Psoas muscle (tissue), 8 donors: ENCODE results near the gene NPEPPS. TPM values are rescaled to one million over a fixed set of nuclear protein-coding genes. Genes with fewer than 3 reads are reported as not detected.

ENCODE experiments used
- ATAC-seq, 4 donors: fragments of 200-7000 bp; cut with Tn5 transposase; one replicate each; pipeline ENCODE4 v1.9.1; 2020; ENCODE audit warnings: moderate library complexity in 3 of 4, mild to moderate bottlenecking in 2 of 4
- DNase-seq, 2 donors: peaks; one replicate each; pipeline ENCODE4 v3.0.0-alpha.2; 2020
- H3K27ac ChIP-seq: fragments of 200-600 bp; one replicate; pipeline ENCODE4 v1.8.0; 2022
- H3K27me3 ChIP-seq, 3 donors: fragments of 200-600 bp in 1 of 3; one replicate each; pipeline versions ENCODE4 v1.6.1 to v1.8.0; 2013 to 2022; ENCODE audit warnings: low read length in 2 of 3, mild to moderate bottlenecking in 2 of 3, moderate library complexity in 1 of 3; ENCODE audit not compliant: insufficient read depth in 3 of 3
- H3K36me3 ChIP-seq, 2 donors: fragments of 200-600 bp in 1 of 2; one replicate each; pipeline versions ENCODE4 v1.6.1 to v1.8.0; 2013 to 2022; ENCODE audit warnings: low read depth in 1 of 2, mild to moderate bottlenecking in 1 of 2, moderate library complexity in 1 of 2; ENCODE audit not compliant: insufficient read depth in 1 of 2
- H3K4me1 ChIP-seq: fragments of 200-600 bp; one replicate; pipeline ENCODE4 v1.8.0; 2022
- H3K4me3 ChIP-seq: fragments of 200-600 bp; one replicate; pipeline ENCODE4 v1.8.0; 2022; ENCODE audit warnings: mild to moderate bottlenecking
- H3K9me3 ChIP-seq: fragments of 200-600 bp; one replicate; pipeline ENCODE4 v1.8.0; 2022
- CTCF ChIP-seq: fragments of 200-600 bp; IDR thresholded peaks from one replicate; pipeline ENCODE4 v1.8.0; 2022; ENCODE audit warnings: antibody characterized with exemption
- WGBS, 3 donors: extraction: QIAGEN DNeasy Blood & Tissue Kit; methylation state at CpG; one replicate each; pipeline versions ENCODE4 v1.1.6 to v1.1.7; 2013; 5-methylcytosine and 5-hydroxymethylcytosine counted together
- intact Hi-C, 2 donors: fragments of 100-400 bp; cut with DNase I; formaldehyde crosslinking; loops; one replicate each; pipeline versions ENCODE4 v1.11.0 to v1.14.2; 2022
- polyA plus RNA-seq, 3 donors: library from polyadenylated mRNA; stranded (reverse); fragments of 200-250 nt; gene quantifications; one replicate each; pipeline ENCODE4 v1.2.3, GENCODE V29; 2013
- total RNA-seq, 4 donors: library from RNA; stranded (reverse); fragmentation: NEBNext Ultra II Directional in 2 of 4; extraction: Animal tissue kit (Norgen Biotek cat#: 25700) in 2 of 4; gene quantifications; one replicate each; pipeline versions ENCODE4 v1.2.1 to v1.2.4, GENCODE V29; 2021 to 2023
- donor health status: healthy with polysubstance abuse.
- donor health status: DM: no; HTN: no; CAD: no; lungs with moderate emphysema.
- donor health status: Bipolar disorder and iron deficiency.
- donor health status: healthy.
- donor health status: DM: yes; HTN: yes; CAD: no.
- donor health status: DM: no; HTN: no; CAD: no.
- donor health status: DM: no; HTN: no; CAD: no.
- donor health status: DM: yes; HTN: yes; CAD: no.

The NPEPPS gene
- total and polyA plus RNA-seq, 7 donors = 50.4 to 218 (median 170) TPM

GRCh38 chr17:47621293-47622179, 90.6 kb downstream of the NPEPPS start:
- Histone ChIP-seq H3K27me3 (no peaks in the 10 kb centered on the region), H3K27ac (peak overlapping the region; percentile 81), H3K4me3 (peak overlapping the region; percentile 8), H3K4me1 (peaks cover 34% of the 10 kb centered on the region), H3K36me3 (peaks cover 13 to 87% of the 10 kb centered on the region in 2 donors), H3K9me3 (no peaks in the 10 kb centered on the region)
- intact Hi-C loops = no loop called here
- 33 to 43% (median 36%) methylated on average over 9 of the region's 9 CpGs for WGBS, 3 donors
- ATAC-seq = peak; percentile 89 to 93 (median 90)
- TF ChIP-seq CTCF = peak; percentile 4
- DNase-seq = peak; percentile 48 to 78

DNA sequence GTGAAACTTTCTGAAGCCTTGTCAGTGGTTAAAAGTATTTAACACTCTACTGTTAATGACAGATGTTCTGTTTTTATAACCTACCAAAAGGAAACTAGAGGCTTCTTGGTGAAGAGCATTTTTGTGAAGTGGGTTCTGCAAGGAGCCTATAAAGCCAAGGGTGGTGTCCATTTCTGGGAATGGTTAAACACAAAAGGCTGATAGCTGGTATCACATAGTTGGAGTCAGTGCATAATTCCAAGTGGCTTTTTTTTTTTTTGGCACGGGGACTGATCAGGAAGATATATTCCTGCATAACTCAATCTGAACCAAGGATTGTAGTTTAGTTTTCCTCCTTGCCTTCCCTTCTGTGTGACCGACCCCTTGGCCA, 91.3 kb downstream of the NPEPPS start:
- Histone ChIP-seq H3K4me3 (no peak overlapping the region), H3K9me3 (no peaks in the 10 kb centered on the region), H3K27ac (peak overlapping the region; percentile 81), H3K36me3 (peaks cover 13 to 81% of the 10 kb centered on the region in 2 donors), H3K27me3 (no peaks in the 10 kb centered on the region), H3K4me1 (peaks cover 34% of the 10 kb centered on the region)
- WGBS, 3 donors = 41 to 43% (median 43%) methylated on average over 2 of the region's 2 CpGs
- intact Hi-C loops = no loop called here
- TF ChIP-seq CTCF = no peak
- DNase-seq (no peak), ATAC-seq (no peak)

- H3K27me3 ChIP-seq = no peaks in the 10 kb centered on the region
- intact Hi-C loops = no loop called here
- H3K36me3 ChIP-seq = peaks cover 5 to 55% of the 10 kb centered on the region in 2 donors
- ATAC-seq (no peak), DNase-seq (no peak)
- WGBS, 3 donors = 33 to 50% (median 40%) methylated on average over 1 of the region's 1 CpG
- H3K9me3 ChIP-seq = no peaks in the 10 kb centered on the region
- no peak for TF ChIP-seq CTCF
- H3K27ac ChIP-seq = no peak overlapping the region
- no peak overlapping the region for H3K4me3 ChIP-seq
- H3K4me1 ChIP-seq = peaks cover 31% of the 10 kb centered on the region
Measured at GRCh38 chr17:47624727-47625068, 93.8 kb downstream of the NPEPPS start.

GRCh38 chr17:47628014-47628566, 97.2 kb downstream of the NPEPPS start:
- Histone ChIP-seq H3K36me3 (peaks cover 2 to 29% of the 10 kb centered on the region in 2 donors), H3K4me3 (no peak overlapping the region), H3K27me3 (no peaks in the 10 kb centered on the region), H3K9me3 (no peaks in the 10 kb centered on the region), H3K4me1 (no peaks in the 10 kb centered on the region), H3K27ac (no peak overlapping the region)
- intact Hi-C loops = no loop called here
- DNase-seq = no peak
- TF ChIP-seq CTCF = no peak
- no peak for ATAC-seq
- WGBS, 3 donors = 93 to 96% (median 93%) methylated on average over 8 of the region's 8 CpGs
